GM12874 (cell line): Measurements from ENCODE around the gene GPR137C.

Source experiments
- CTCF ChIP-seq: IDR thresholded peaks from 2 replicates; pipeline ENCODE4 v1.5.1; 2011; ENCODE audit warnings: low read depth, mild to moderate bottlenecking, control low read depth, low read length, moderate library complexity; ENCODE audit not compliant: insufficient read depth

The GPR137C gene, protein sequence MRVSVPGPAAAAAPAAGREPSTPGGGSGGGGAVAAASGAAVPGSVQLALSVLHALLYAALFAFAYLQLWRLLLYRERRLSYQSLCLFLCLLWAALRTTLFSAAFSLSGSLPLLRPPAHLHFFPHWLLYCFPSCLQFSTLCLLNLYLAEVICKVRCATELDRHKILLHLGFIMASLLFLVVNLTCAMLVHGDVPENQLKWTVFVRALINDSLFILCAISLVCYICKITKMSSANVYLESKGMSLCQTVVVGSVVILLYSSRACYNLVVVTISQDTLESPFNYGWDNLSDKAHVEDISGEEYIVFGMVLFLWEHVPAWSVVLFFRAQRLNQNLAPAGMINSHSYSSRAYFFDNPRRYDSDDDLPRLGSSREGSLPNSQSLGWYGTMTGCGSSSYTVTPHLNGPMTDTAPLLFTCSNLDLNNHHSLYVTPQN

GRCh38 chr14:52552063-52552988, at the start of gene GPR137C, which contains the start of gene TXNDC16:
TSS of gene GPR137C (plus strand) at chr14:52552836. CDS start at chr14:52553148, 312 bp downstream.
TSS of gene TXNDC16 (minus strand) at chr14:52552505. CDS start at chr14:52543557, 8,948 bp downstream.
- TF ChIP-seq CTCF: no peak

GRCh38 chr14:52513249-52513648, 39.4 kb upstream of the GPR137C start:
- no peak for TF ChIP-seq CTCF

DNA sequence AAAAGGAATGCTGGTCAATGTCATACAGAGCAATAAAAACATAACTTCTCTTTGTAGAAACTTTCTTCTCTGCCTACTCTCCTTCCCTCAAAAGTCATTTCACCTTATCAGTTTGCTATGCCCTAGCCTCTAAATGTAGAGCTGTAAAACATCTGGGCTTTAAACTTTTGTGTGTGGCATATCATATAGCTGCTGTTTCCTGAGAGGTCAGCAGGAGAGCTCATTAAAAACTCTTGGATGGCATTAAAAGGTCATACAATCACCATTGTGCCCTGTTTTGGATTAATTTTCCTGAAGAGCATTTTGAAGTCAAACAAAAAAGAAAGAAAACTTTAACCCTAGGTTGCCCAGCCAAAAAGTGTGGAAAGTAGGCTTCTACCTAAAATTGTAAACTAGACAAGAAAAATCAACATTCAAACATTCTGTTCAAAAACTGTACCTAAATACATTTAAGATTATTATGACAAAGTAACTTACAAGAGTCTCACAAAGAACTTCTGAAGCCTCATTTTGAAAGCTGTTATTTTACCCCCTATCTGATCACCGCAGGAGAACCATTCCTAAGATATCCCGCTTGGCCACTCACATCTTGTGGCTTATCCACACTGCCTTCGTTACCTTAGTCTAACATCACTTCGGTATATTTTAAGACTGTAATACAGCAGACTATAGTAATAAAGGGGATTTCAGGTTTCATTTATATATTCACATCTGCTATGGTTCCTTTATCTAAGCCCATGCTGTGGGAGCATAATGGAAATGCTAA, 38.4 kb upstream of the GPR137C start:
- no peak for TF ChIP-seq CTCF

DNA sequence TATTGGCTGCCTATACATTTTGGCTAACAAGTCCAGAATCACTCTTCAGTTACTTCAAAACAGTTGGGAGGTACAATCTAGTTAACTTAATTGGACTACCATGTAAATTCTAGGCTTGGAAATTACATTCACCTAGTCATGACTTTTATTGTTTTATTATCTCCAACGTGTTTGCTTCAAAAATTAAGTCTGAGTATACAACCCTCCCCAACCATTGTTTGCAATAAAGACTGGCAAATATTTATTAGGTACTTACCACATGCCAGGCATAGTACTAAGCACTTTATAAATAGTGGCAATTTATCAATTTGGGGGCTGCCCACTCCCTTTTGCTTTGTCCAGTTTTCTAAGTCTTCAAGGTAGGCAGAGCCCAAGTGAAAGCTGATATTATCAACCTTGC, 30.6 kb upstream of the GPR137C start:
- TF ChIP-seq CTCF: no peak

- TF ChIP-seq CTCF: no peak
These were observed 29.9 kb upstream of the GPR137C start for GRCh38 chr14:52522581-52523345.

- TF ChIP-seq CTCF: no peak
These were observed 25.6 kb upstream of the GPR137C start for GRCh38 chr14:52527052-52527451.
